OCI-LY7 (cell line): ENCODE results near the gene IL22RA2. TPM values are rescaled to one million over a fixed set of nuclear protein-coding genes. Genes with fewer than 3 reads are reported as not detected.
"Not testable (repeated sequence)": the region's sequence is repeated elsewhere in the genome, so short reads cannot be mapped to it uniquely, and the experiment has no call there.

Source experiments
- BruUV-seq: library from RNA; stranded (reverse); fragments of 400-500 nt; replicated peaks from 2 replicates; lab custom pipeline; 2021; lab: Mats Ljungman, UMichigan
- CTCF ChIA-PET: fragments of 300-600 bp; sonication (Branson Sonifier 250); formaldehyde crosslinking; loops from one replicate; lab custom pipeline; 2022; ENCODE audit warnings: antibody characterized with exemption; ENCODE audit not compliant: unreplicated experiment; lab: Charles Lee
- POLR2A ChIA-PET: fragments of 300-600 bp; sonication (Branson Sonifier 250); formaldehyde crosslinking; loops from one replicate; lab custom pipeline; 2022; ENCODE audit warnings: antibody characterized with exemption; lab: Charles Lee
- DNase-seq: peaks from one replicate; pipeline ENCODE4 v3.0.0-alpha.2; 2015; ENCODE audit warnings: low spot score
- H2AFZ ChIP-seq: fragments of 200-600 bp; sonication (generic), shearing (Covaris generic); 2 replicates; pipeline ENCODE4 v1.6.1; 2014; ENCODE audit warnings: mild to moderate bottlenecking, antibody characterized with exemption, low read length, moderate library complexity
- H3K27ac ChIP-seq: fragments of 200-600 bp; sonication (generic); 2 replicates; pipeline ENCODE4 v1.5.1; 2014; ENCODE audit warnings: mixed run types, low read depth, mild to moderate bottlenecking, moderate library complexity, low read length, inconsistent platforms; ENCODE audit not compliant: poor library complexity, severe bottlenecking
- H3K36me3 ChIP-seq: fragments of 200-600 bp; sonication (generic); 2 replicates; pipeline ENCODE4 v1.6.1; 2014; ENCODE audit warnings: mild to moderate bottlenecking, antibody characterized with exemption, low read length, moderate library complexity, mixed read lengths; ENCODE audit not compliant: insufficient read depth
- H3K4me1 ChIP-seq: fragments of 200-600 bp; sonication (generic); 2 replicates; pipeline ENCODE4 v1.5.1; 2014; ENCODE audit warnings: mild to moderate bottlenecking, low read length; ENCODE audit not compliant: insufficient read depth, poor library complexity, severe bottlenecking
- H3K4me2 ChIP-seq: fragments of 200-600 bp; sonication (generic); 2 replicates; pipeline ENCODE4 v1.6.1; 2014; ENCODE audit warnings: mild to moderate bottlenecking, low read length
- H3K4me3 ChIP-seq: fragments of 200-600 bp; sonication (generic); 2 replicates; pipeline ENCODE4 v1.5.1; 2014; ENCODE audit warnings: mild to moderate bottlenecking, low read depth, low read length; ENCODE audit not compliant: poor library complexity, severe bottlenecking
- H3K79me2 ChIP-seq: fragments of 200-600 bp; sonication (generic); 2 replicates; pipeline ENCODE4 v1.6.1; 2016; ENCODE audit warnings: low read depth, mild to moderate bottlenecking, low read length, moderate library complexity, mixed read lengths; ENCODE audit not compliant: insufficient read depth
- H3K9me2 ChIP-seq: fragments of 200-600 bp; sonication (generic); 2 replicates; pipeline ENCODE4 v1.6.1; 2016; ENCODE audit warnings: mild to moderate bottlenecking, low read length, mixed read lengths; ENCODE audit not compliant: insufficient read depth
- H3K9me3 ChIP-seq: fragments of 200-600 bp; sonication (generic); 2 replicates; pipeline ENCODE4 v1.6.1; 2014; ENCODE audit warnings: mild to moderate bottlenecking, mixed run types, low read length, mixed read lengths
- H4K20me1 ChIP-seq: fragments of 200-600 bp; sonication (generic); 2 replicates; pipeline ENCODE4 v1.6.1; 2014; ENCODE audit warnings: mild to moderate bottlenecking, antibody characterized with exemption, low read length, moderate library complexity, mixed read lengths; ENCODE audit not compliant: insufficient read depth
- EZH2phosphoT487 ChIP-seq: fragments of 200-600 bp; sonication (generic); IDR thresholded peaks from 2 replicates; pipeline ENCODE4 v1.6.1; 2018; ENCODE audit warnings: low read depth, borderline replicate concordance, mild to moderate bottlenecking, mixed run types, antibody characterized with exemption, low read length, moderate library complexity, mixed read lengths
- intact Hi-C: fragments of 100-400 bp; cut with micrococcal nuclease; formaldehyde crosslinking; loops from one replicate; pipeline ENCODE4 v1.10.0; 2022; ENCODE audit not compliant: unreplicated experiment
- total RNA-seq, 2 experiments: library from RNA; depleted of rRNA in 1 of 2; stranded (reverse); fragments of >200 nt in 1 of 2; shearing (Covaris generic) in 1 of 2; gene quantifications; 2 replicates each; pipeline ENCODE4 v1.2.3, GENCODE V29; 2014 to 2022
- TF ChIP-seq, protein P1 (sequence below): fragments of 200-600 bp; sonication (generic); conservative IDR thresholded peaks from 2 replicates; pipeline ENCODE4 v1.5.1; 2014; ENCODE audit warnings: mild to moderate bottlenecking, antibody characterized with exemption, low read length, moderate library complexity, mixed read lengths

The IL22RA2 gene
- total RNA-seq, 2 experiments from 2014 or later: not detected

GRCh38 chr6:137112067-137112355 is 61.4 kb downstream of the IL22RA2 start:
- Histone ChIP-seq H3K4me1 (no peaks in the 10 kb centered on the region), H3K9me3 (no peaks in the 10 kb centered on the region; the same call in 1 of the 2 replicates), H3K4me2 (no peak overlapping the region), H4K20me1 (no peaks in the 10 kb centered on the region), H3K36me3 (no peaks in the 10 kb centered on the region), H2AFZ (no peak overlapping the region), H3K4me3 (no peak overlapping the region), H3K27ac (no peak overlapping the region), H3K79me2 (no peaks in the 10 kb centered on the region), H3K9me2 (no peaks in the 10 kb centered on the region)
- DNase-seq: no peak
- TF ChIP-seq, protein P1, sequence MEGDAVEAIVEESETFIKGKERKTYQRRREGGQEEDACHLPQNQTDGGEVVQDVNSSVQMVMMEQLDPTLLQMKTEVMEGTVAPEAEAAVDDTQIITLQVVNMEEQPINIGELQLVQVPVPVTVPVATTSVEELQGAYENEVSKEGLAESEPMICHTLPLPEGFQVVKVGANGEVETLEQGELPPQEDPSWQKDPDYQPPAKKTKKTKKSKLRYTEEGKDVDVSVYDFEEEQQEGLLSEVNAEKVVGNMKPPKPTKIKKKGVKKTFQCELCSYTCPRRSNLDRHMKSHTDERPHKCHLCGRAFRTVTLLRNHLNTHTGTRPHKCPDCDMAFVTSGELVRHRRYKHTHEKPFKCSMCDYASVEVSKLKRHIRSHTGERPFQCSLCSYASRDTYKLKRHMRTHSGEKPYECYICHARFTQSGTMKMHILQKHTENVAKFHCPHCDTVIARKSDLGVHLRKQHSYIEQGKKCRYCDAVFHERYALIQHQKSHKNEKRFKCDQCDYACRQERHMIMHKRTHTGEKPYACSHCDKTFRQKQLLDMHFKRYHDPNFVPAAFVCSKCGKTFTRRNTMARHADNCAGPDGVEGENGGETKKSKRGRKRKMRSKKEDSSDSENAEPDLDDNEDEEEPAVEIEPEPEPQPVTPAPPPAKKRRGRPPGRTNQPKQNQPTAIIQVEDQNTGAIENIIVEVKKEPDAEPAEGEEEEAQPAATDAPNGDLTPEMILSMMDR: no peak
- no peak for TF ChIP-seq EZH2phosphoT487
- intact Hi-C loops: no loop called here
- ChIA-PET POLR2A (interaction anchor here (0.6 to 0.8 kb wide), 2 partner anchors 9 to 326 kb away, joined by 3 to 5 read pairs; no protein-coding TSS in a partner anchor), CTCF (no interaction called here)
- BruUV-seq: no TSS peak

GRCh38 chr6:137111296-137112066 is 62.0 kb downstream of the IL22RA2 start:
- no peak overlapping the region for H3K4me2 ChIP-seq
- H3K36me3 ChIP-seq: no peaks in the 10 kb centered on the region
- no peak overlapping the region for H2AFZ ChIP-seq
- no TSS peak for BruUV-seq
- no peak overlapping the region for H3K27ac ChIP-seq
- H3K9me3 ChIP-seq: no peaks in the 10 kb centered on the region; the same call in 1 of the 2 replicates
- POLR2A ChIA-PET: interaction anchor here (0.6 to 0.8 kb wide), 2 partner anchors 9 to 325 kb away, joined by 3 to 5 read pairs; no protein-coding TSS in a partner anchor
- no peak for DNase-seq
- peaks cover 5% of the 10 kb centered on the region for H3K4me1 ChIP-seq
- intact Hi-C loops: no loop called here
- H4K20me1 ChIP-seq: no peaks in the 10 kb centered on the region
- H3K4me3 ChIP-seq: no peak overlapping the region
- H3K9me2 ChIP-seq: no peaks in the 10 kb centered on the region
- TF ChIP-seq, protein P1: no peak
- CTCF ChIA-PET: no interaction called here
- H3K79me2 ChIP-seq: no peaks in the 10 kb centered on the region

- Histone ChIP-seq H2AFZ (no peak overlapping the region), H3K36me3 (0 out of 2 replicates have a peak, but pooled peaks cover 7% of the 10 kb centered on the region), H3K4me2 (no peak overlapping the region), H3K4me1 (peaks cover 41% of the 10 kb centered on the region), H3K79me2 (no peaks in the 10 kb centered on the region), H4K20me1 (no peaks in the 10 kb centered on the region), H3K9me3 (peaks cover 13% of the 10 kb centered on the region; the same call in 1 of the 2 replicates), H3K27ac (no peak overlapping the region), H3K9me2 (no peaks in the 10 kb centered on the region), H3K4me3 (no peak overlapping the region)
- no TSS peak for BruUV-seq
- TF ChIP-seq, protein P1: no peak
- no peak for TF ChIP-seq EZH2phosphoT487
- POLR2A ChIA-PET: interaction anchor here (0.8 to 1.0 kb wide), 2 partner anchors 13 to 17 kb away, joined by 3 read pairs; no protein-coding TSS in a partner anchor
- CTCF ChIA-PET: no interaction called here
- DNase-seq: no peak
- intact Hi-C loops: no loop called here
Measured at GRCh38 chr6:137107767-137108105, 65.7 kb downstream of the IL22RA2 start.

DNA sequence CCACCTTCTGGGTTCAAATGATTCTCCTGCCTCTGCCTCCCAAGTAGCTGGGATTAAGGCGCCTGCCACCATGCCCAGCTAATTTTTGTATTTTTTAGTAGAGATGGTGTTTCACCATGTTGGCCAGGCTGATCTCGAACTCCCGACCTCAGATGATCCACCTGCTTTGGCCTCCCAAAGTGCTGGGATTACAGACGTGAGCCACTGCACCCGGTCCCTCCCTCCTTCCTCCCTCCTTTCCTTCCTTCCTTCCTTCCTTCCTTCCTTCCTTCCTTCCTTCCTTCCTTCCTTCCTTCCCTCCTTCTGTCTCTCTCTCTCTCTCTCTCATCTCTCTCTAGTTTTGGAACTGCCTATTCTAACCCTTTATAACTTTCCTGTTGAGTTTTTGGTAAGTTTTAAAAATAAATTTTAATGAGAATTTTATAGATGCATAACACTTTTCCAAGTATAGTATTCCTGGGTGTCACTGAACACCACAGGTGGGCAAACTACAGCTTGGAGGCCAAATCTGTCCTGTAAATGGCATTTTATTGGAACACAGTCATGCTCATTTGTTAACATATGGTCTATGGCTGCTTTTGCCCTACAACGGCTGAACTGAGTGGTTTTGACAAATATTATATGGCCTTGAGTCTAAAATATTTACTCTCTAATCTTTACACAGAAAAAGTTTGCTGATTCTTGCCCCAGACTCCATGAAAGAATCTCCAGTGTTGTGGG is 66.2 kb downstream of the IL22RA2 start:
- H3K27ac ChIP-seq, BruUV-seq, H3K9me2 ChIP-seq, DNase-seq, H3K36me3 ChIP-seq, H4K20me1 ChIP-seq, CTCF ChIA-PET, H3K79me2 ChIP-seq, H3K4me2 ChIP-seq, intact Hi-C loops, H3K4me3 ChIP-seq, H2AFZ ChIP-seq: not testable (repeated sequence)
- Histone ChIP-seq H3K4me1 (peaks cover 47% of the 10 kb centered on the region), H3K9me3 (peaks cover 13% of the 10 kb centered on the region; the same call in 1 of the 2 replicates)
- POLR2A ChIA-PET: interaction anchor here (0.8 to 2.4 kb wide), 5 partner anchors 9 to 17 kb away, joined by 3 to 15 read pairs (median 6); no protein-coding TSS in a partner anchor
